SK-N-SH (cell line): ENCODE results near the gene FTO. TPM values are rescaled to one million over a fixed set of nuclear protein-coding genes. Genes with fewer than 3 reads are reported as not detected.

Source experiments
- CTCF ChIA-PET: fragments of 300-600, 350-600 bp; formaldehyde crosslinking; extraction: SDS; loops from one replicate; lab custom pipeline; 2021; lab: Yijun Ruan, JAX
- POLR2A ChIA-PET: fragments of 350-600 bp; sonication (Branson Sonifier 250); formaldehyde crosslinking; extraction: SDS; loops from one replicate; lab custom pipeline; 2020; ENCODE audit warnings: antibody characterized with exemption, inconsistent platforms; lab: Yijun Ruan, JAX
- DNase-seq: peaks from one replicate; pipeline ENCODE4 v3.0.0; 2012
- H2AFZ ChIP-seq: fragments of 200-600 bp; sonication (generic); 2 replicates; pipeline ENCODE4 v1.8.1; 2016; ENCODE audit warnings: antibody characterized with exemption, mild to moderate bottlenecking, low read depth
- H3F3A ChIP-seq: fragments of 200-600 bp; sonication (generic); replicated peaks from 2 replicates; pipeline ENCODE3; 2016; ENCODE audit warnings: antibody characterized with exemption, mild to moderate bottlenecking; ENCODE audit not compliant: insufficient read depth
- H3K27ac ChIP-seq, 2 experiments: fragments of 200-500 bp in 1 of 2; fragments of 200-600 bp in 1 of 2; sonication (Bioruptor generic) in 1 of 2; sonication (generic), shearing (Covaris generic) in 1 of 2; 2 replicates each; pipeline versions ENCODE4 v1.5.1 to v1.6.1; 2014 to 2016; ENCODE audit warnings: low read depth in 2 of 2, inconsistent platforms in 1 of 2, low read length in 1 of 2, mild to moderate bottlenecking in 1 of 2, mixed read lengths in 1 of 2
- H3K27me3 ChIP-seq: fragments of 200-600 bp; sonication (generic), shearing (Covaris generic); 2 replicates; pipeline ENCODE4 v1.6.1; 2016; ENCODE audit warnings: mixed run types; ENCODE audit not compliant: insufficient read depth
- H3K36me3 ChIP-seq, 2 experiments: fragments of 200-500 bp in 1 of 2; fragments of 200-600 bp in 1 of 2; sonication (Bioruptor generic) in 1 of 2; sonication (generic) in 1 of 2; replicated peaks in 1 of 2; 2 replicates each; pipeline versions ENCODE3 to v1.5.1; 2014 to 2016; ENCODE audit warnings: low read length in 1 of 2, mild to moderate bottlenecking in 1 of 2; ENCODE audit not compliant: insufficient read depth in 2 of 2, control insufficient read depth in 1 of 2
- H3K4me1 ChIP-seq, 2 experiments: fragments of 200-500 bp in 1 of 2; fragments of 200-600 bp in 1 of 2; sonication (Bioruptor generic) in 1 of 2; sonication (generic), shearing (Covaris generic) in 1 of 2; 2 replicates each; pipeline versions ENCODE4 v1.5.1 to v1.6.1; 2014 to 2016; ENCODE audit warnings: low read depth in 1 of 2, low read length in 1 of 2, mixed run types in 1 of 2; ENCODE audit not compliant: insufficient read depth in 2 of 2, control insufficient read depth in 1 of 2
- H3K4me2 ChIP-seq: fragments of 200-600 bp; sonication (generic), shearing (Covaris generic); 2 replicates; pipeline ENCODE4 v1.6.1; 2017; ENCODE audit warnings: mixed run types
- H3K4me3 ChIP-seq, 2 experiments: fragments of 200-500 bp in 1 of 2; fragments of 200-600 bp in 1 of 2; sonication (Bioruptor generic) in 1 of 2; sonication (generic), shearing (Covaris generic) in 1 of 2; 2 replicates each; pipeline versions ENCODE4 v1.5.1 to v1.8.1; 2014 to 2016; ENCODE audit warnings: low read depth in 2 of 2, inconsistent platforms in 1 of 2, low read length in 1 of 2, mild to moderate bottlenecking in 1 of 2, mixed read lengths in 1 of 2, moderate library complexity in 1 of 2
- H3K79me2 ChIP-seq: fragments of 200-600 bp; sonication (generic); 2 replicates; pipeline ENCODE4 v1.8.1; 2017; ENCODE audit warnings: mild to moderate bottlenecking; ENCODE audit not compliant: insufficient read depth
- H3K9ac ChIP-seq: fragments of 200-600 bp; sonication (generic); 2 replicates; pipeline ENCODE4 v1.6.1; 2017; ENCODE audit warnings: mixed run types
- H3K9me2 ChIP-seq: fragments of 200-600 bp; sonication (generic); 2 replicates; pipeline ENCODE4 v1.6.1; 2017; ENCODE audit warnings: mixed run types
- H3K9me3 ChIP-seq: fragments of 200-600 bp; sonication (generic); 2 replicates; pipeline ENCODE4 v1.6.1; 2017; ENCODE audit warnings: mixed run types, mild to moderate bottlenecking, moderate library complexity
- H4K20me1 ChIP-seq: fragments of 200-600 bp; sonication (generic); 2 replicates; pipeline ENCODE4 v1.6.1; 2017; ENCODE audit warnings: mild to moderate bottlenecking, mixed run types; ENCODE audit not compliant: insufficient read depth
- CHD2 ChIP-seq: fragments of 150-350 bp; IDR thresholded peaks from 2 replicates; pipeline ENCODE4 v1.6.1; 2018; ENCODE audit warnings: low read length; ENCODE audit not compliant: partially characterized antibody
- ELF1 ChIP-seq: IDR thresholded peaks from 2 replicates; pipeline ENCODE4 v1.4.0; 2012
- EP300 ChIP-seq, 2 experiments: IDR thresholded peaks; 2 replicates each; pipeline versions ENCODE4 v1.4.0 to v1.6.1; 2012; ENCODE audit warnings: borderline replicate concordance in 1 of 2, low read depth in 1 of 2, low read length in 1 of 2
- EZH2phosphoT487 ChIP-seq: fragments of 200-600 bp; sonication (generic); IDR thresholded peaks from 2 replicates; pipeline ENCODE4 v1.6.1; 2017; ENCODE audit warnings: low read depth, mixed run types, mild to moderate bottlenecking, antibody characterized with exemption, moderate library complexity, borderline replicate concordance
- JUND ChIP-seq: IDR thresholded peaks from 2 replicates; pipeline ENCODE4 v1.4.0; 2012
- MXI1 ChIP-seq: IDR thresholded peaks from 2 replicates; pipeline ENCODE4 v1.6.1; 2012; ENCODE audit warnings: mild to moderate bottlenecking, low read depth, low read length, improper control_type of control experiment
- NFIC ChIP-seq: IDR thresholded peaks from 2 replicates; pipeline ENCODE4 v1.4.0; 2012; ENCODE audit warnings: borderline replicate concordance
- POLR2AphosphoS5 ChIP-seq: IDR thresholded peaks from 2 replicates; pipeline ENCODE4 v1.6.1; 2012; ENCODE audit warnings: low read depth, low read length
- RCOR1 ChIP-seq: fragments of 150-350 bp; IDR thresholded peaks from 2 replicates; pipeline ENCODE4 v1.6.1; 2017; ENCODE audit warnings: antibody characterized with exemption, low read length
- RFX5 ChIP-seq: IDR thresholded peaks from 2 replicates; pipeline ENCODE4 v1.6.1; 2012; ENCODE audit warnings: mild to moderate bottlenecking, improper control_type of control experiment, low read length
- RXRA ChIP-seq: IDR thresholded peaks from 2 replicates; pipeline ENCODE4 v1.4.0; 2012; ENCODE audit warnings: low read depth, mild to moderate bottlenecking, borderline replicate concordance
- SIN3A ChIP-seq: IDR thresholded peaks from 2 replicates; pipeline ENCODE4 v1.6.1; 2012; ENCODE audit warnings: low read depth, mild to moderate bottlenecking, low read length, moderate library complexity, borderline replicate concordance
- SMC3 ChIP-seq: IDR thresholded peaks from 2 replicates; pipeline ENCODE4 v1.6.1; 2012; ENCODE audit warnings: low read depth, low read length, improper control_type of control experiment
- TEAD4 ChIP-seq: IDR thresholded peaks from 2 replicates; pipeline ENCODE4 v1.4.0; 2012; ENCODE audit warnings: mild to moderate bottlenecking, borderline replicate concordance; ENCODE audit not compliant: insufficient read depth
- WGBS: methylation state at CpG from one replicate; pipeline ENCODE4 v1.1.6; 2017; ENCODE audit warnings: low lambda C conversion rate; 5-methylcytosine and 5-hydroxymethylcytosine counted together
- polyA plus RNA-seq, 3 experiments: library from polyadenylated mRNA; depleted of rRNA; stranded (reverse); fragments of >200 nt; gene quantifications; 2 replicates each; pipeline ENCODE4 v1.2.3, GENCODE V29; 2012
- TF ChIP-seq, protein P1 (sequence below): fragments of 200-600 bp; sonication (generic); IDR thresholded peaks from 2 replicates; pipeline ENCODE4 v1.6.1; 2017; ENCODE audit warnings: antibody characterized with exemption, mild to moderate bottlenecking, moderate library complexity
- TF ChIP-seq, protein P2 (sequence below): IDR thresholded peaks from 2 replicates; pipeline ENCODE4 v1.4.0; 2012; ENCODE audit warnings: low read depth, borderline replicate concordance
- TF ChIP-seq, protein P3 (sequence below): fragments of 150-350 bp; IDR thresholded peaks from 2 replicates; pipeline ENCODE4 v1.6.1; 2016; ENCODE audit warnings: mild to moderate bottlenecking, low read depth, low read length
- TF ChIP-seq, protein P4 (sequence below): IDR thresholded peaks from 2 replicates; pipeline ENCODE4; 2012

Gene FTO
- polyA plus RNA-seq, 1 of the 3 experiments (the other 2 are of a cell fraction): 41.2 TPM

DNA sequence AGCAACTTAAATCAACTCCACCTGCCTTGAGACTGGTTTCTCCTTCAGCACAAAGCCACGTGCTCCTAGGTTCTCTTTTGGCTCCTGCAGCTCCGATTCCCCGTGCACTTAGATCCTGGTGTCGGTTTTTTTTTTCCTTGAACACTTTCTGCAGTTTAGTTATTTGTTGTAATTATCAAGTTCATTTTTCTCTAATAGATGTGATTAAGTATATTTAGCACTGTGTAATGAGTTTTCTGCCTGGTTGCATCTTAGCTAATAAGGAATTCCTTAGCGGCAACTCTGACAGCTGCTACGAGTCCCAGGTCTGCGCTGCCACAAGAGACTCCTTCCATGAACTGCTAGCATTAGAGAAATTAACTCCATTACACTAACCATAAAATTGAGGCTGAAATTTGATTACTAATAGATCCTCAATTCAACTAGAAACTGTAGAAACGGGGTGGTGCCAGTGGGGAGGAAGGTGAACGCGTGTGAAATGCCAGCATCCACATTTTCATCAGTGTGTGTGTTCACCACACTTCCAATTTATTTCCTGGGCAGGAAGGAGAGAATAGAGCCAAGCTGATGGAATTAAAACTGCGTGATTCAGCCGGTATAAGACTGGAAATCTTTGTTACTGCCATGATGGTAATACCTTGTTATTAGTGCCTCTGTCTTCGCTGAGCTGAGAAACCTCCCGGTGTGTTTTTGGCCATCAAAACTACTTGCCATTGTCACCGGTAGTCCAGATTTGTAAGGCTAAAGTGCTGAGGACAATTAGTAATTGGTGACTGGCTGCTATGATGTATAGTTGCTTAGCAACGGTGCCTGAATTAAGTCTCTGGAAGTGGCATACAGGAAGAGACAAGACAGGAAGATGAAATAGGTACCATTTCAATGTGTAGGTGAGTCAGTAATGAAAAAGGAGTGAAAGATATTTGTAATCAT lies 350.2 kb downstream of the FTO start:
- CTCF ChIA-PET: interaction anchor here (1.0 to 1.1 kb wide), 2 partner anchors 95 to 162 kb away, joined by 3 read pairs; no protein-coding TSS in a partner anchor
- no peaks in the 10 kb centered on the region for H3K9me3 ChIP-seq
- 95% methylated on average over 16 of the region's 16 CpGs for WGBS
- peaks cover 11% of the 10 kb centered on the region for H3F3A ChIP-seq
- no peak overlapping the region for H3K4me3 ChIP-seq
- H3K79me2 ChIP-seq: no peaks in the 10 kb centered on the region
- no peak for TF ChIP-seq JUND
- TF ChIP-seq, protein P1, sequence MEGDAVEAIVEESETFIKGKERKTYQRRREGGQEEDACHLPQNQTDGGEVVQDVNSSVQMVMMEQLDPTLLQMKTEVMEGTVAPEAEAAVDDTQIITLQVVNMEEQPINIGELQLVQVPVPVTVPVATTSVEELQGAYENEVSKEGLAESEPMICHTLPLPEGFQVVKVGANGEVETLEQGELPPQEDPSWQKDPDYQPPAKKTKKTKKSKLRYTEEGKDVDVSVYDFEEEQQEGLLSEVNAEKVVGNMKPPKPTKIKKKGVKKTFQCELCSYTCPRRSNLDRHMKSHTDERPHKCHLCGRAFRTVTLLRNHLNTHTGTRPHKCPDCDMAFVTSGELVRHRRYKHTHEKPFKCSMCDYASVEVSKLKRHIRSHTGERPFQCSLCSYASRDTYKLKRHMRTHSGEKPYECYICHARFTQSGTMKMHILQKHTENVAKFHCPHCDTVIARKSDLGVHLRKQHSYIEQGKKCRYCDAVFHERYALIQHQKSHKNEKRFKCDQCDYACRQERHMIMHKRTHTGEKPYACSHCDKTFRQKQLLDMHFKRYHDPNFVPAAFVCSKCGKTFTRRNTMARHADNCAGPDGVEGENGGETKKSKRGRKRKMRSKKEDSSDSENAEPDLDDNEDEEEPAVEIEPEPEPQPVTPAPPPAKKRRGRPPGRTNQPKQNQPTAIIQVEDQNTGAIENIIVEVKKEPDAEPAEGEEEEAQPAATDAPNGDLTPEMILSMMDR: no peak
- no peak for TF ChIP-seq RXRA
- TF ChIP-seq EP300 (IDR thresholded peaks at IDR 0.05; ENCODE audit: borderline replicate concordance in 1 of 2, low read depth in 1 of 2, low read length in 1 of 2): no peak
- TF ChIP-seq SMC3: no peak
- no peak for TF ChIP-seq NFIC
- TF ChIP-seq CHD2: no peak
- no peak for TF ChIP-seq RFX5
- TF ChIP-seq, protein P2, sequence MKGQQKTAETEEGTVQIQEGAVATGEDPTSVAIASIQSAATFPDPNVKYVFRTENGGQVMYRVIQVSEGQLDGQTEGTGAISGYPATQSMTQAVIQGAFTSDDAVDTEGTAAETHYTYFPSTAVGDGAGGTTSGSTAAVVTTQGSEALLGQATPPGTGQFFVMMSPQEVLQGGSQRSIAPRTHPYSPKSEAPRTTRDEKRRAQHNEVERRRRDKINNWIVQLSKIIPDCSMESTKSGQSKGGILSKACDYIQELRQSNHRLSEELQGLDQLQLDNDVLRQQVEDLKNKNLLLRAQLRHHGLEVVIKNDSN: no peak
- TF ChIP-seq RCOR1: no peak
- TF ChIP-seq MXI1: no peak
- no peak for TF ChIP-seq TEAD4
- TF ChIP-seq, protein P3, sequence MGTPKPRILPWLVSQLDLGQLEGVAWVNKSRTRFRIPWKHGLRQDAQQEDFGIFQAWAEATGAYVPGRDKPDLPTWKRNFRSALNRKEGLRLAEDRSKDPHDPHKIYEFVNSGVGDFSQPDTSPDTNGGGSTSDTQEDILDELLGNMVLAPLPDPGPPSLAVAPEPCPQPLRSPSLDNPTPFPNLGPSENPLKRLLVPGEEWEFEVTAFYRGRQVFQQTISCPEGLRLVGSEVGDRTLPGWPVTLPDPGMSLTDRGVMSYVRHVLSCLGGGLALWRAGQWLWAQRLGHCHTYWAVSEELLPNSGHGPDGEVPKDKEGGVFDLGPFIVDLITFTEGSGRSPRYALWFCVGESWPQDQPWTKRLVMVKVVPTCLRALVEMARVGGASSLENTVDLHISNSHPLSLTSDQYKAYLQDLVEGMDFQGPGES: no peak
- no peak for TF ChIP-seq SIN3A
- TF ChIP-seq POLR2AphosphoS5: no peak
- TF ChIP-seq ELF1: no peak
- TF ChIP-seq EZH2phosphoT487: no peak
- TF ChIP-seq, protein P4, sequence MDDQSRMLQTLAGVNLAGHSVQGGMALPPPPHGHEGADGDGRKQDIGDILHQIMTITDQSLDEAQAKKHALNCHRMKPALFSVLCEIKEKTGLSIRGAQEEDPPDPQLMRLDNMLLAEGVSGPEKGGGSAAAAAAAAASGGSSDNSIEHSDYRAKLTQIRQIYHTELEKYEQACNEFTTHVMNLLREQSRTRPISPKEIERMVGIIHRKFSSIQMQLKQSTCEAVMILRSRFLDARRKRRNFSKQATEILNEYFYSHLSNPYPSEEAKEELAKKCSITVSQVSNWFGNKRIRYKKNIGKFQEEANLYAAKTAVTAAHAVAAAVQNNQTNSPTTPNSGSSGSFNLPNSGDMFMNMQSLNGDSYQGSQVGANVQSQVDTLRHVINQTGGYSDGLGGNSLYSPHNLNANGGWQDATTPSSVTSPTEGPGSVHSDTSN: no peak
- TF ChIP-seq, all 33 proteins: peak for 0
- POLR2A ChIA-PET: no interaction called here
- no peaks in the 10 kb centered on the region for H3K36me3 ChIP-seq
- no peaks in the 10 kb centered on the region for H4K20me1 ChIP-seq
- no peak overlapping the region for H2AFZ ChIP-seq
- H3K27me3 ChIP-seq: no peaks in the 10 kb centered on the region
- peaks cover 9 to 26% of the 10 kb centered on the region in 2 experiments; a peak in 3 of 4 replicates for H3K4me1 ChIP-seq
- DNase-seq: no peak
- H3K27ac ChIP-seq: no peak overlapping the region
- H3K9ac ChIP-seq: no peak overlapping the region
- no peaks in the 10 kb centered on the region for H3K9me2 ChIP-seq
- H3K4me2 ChIP-seq: no peak overlapping the region
